Activated T-cell treated with anti-CD3 and anti-CD28 coated beads for 4 hours (primary cell): Measurements from ENCODE around the gene EXD2.
"Not testable (repeated sequence)": the region's sequence is repeated elsewhere in the genome, so short reads cannot be mapped to it uniquely, and the experiment has no call there.

Source experiments
- DNase-seq: peaks from one replicate; pipeline ENCODE4 v3.0.0-alpha.2; 2020

EXD2 gene

DNA sequence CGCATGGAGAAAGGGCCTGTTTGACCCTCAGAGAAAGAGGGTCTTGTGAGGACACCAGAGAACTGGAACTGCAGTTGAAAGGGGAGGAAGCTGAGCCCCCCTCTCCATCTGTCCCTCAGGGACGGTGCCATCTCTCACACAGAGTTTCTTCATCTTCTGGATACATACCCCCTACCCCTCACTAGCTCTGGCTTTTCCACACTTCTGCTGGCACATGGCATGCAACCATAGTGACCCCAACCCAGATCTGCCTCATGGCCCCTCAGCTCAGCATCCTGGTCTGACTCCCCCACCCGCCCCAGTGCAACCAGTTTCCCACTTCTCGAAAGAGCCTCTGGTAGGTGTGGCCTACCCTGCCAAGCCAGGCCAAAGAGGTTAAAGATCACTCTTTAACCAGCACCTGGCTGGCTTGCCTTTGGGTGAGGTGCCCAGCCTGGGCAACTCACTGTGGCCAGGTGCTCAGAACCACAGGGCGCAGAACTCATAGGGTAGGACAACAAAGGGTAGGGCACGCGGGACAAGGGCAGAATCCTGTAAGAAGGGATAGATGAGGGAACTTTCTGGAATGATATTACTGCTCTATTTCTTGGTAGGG, 94.5 kb downstream of the EXD2 start:
- DNase-seq = no peak

DNA sequence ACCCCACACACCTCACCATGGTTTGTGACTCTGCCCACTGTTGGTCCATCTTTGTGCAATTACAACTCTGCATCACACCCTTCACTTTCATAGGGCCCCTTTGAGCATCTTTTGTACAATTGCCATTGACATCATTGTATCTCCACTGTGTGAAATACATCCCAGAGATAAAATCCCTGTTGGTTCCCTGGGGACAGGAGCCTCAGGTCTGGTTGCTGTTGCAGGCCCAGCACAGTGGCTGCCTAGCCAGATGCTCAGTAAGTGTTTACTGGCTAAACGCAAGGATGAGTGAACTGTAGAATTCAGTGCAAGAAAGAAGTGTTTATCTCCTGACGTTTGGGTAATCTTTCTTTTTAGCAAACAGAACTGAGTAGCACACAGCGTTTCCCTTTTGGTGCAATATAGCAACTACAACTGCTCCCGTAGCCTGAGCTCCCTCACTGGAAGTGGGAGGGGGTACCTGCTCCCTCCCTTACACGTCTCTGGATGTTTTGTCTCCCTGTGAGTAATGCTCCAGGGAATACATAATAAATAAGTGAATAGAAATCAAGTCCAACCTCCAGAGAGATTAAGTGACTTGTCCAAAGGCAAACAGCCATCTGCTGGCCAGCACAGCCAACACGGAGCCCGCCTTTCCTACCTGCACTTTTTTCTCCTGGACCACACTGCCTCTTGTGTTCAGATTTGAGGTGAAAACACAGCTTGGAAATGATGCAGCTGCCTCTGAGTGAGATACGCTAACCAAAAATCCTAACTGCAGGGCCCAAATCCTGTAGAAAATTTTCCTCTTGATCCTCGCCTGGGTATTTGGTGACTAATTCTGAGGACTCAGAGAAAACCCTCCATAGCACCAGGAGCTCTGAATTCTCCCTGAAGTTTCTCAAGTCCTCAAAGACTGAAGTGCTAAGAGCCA, 96.1 kb downstream of the EXD2 start:
- DNase-seq = no peak

DNA sequence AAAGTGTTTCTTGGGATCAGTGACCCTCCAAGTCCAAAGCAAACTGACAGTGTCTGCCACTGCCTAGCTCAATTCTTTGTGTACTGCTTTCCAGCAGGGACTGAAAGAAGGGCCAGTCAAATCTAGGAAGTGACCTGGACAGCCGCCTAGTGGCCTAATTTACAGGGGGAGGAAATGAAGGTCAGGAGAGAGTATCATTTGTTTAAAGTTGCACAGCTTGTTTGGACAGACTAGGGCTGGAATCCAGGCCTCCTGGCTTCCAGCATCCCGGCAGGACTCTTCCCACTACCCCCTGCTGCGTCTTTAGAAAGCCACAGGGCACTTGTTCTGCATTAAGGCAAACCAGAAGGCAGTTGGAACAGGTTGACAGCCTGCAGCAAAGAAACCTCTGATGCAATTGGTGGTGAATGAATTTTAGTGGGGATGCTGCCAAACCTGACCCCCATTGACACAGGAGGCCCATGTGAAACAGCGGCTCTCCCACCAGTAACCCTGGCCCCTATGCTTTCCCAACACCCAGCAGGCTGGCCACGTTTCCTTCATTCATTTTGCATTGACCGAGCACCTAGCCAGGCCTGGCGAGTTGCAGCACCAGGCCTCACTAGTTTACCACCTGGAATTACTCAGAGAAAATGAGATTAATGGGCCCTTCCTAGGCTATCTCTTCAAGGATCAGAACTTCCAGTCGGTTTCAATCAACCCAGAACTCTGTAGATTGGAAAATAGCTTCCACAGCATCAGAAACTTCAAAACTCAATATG, 96.9 kb downstream of the EXD2 start:
- DNase-seq = no peak

DNA sequence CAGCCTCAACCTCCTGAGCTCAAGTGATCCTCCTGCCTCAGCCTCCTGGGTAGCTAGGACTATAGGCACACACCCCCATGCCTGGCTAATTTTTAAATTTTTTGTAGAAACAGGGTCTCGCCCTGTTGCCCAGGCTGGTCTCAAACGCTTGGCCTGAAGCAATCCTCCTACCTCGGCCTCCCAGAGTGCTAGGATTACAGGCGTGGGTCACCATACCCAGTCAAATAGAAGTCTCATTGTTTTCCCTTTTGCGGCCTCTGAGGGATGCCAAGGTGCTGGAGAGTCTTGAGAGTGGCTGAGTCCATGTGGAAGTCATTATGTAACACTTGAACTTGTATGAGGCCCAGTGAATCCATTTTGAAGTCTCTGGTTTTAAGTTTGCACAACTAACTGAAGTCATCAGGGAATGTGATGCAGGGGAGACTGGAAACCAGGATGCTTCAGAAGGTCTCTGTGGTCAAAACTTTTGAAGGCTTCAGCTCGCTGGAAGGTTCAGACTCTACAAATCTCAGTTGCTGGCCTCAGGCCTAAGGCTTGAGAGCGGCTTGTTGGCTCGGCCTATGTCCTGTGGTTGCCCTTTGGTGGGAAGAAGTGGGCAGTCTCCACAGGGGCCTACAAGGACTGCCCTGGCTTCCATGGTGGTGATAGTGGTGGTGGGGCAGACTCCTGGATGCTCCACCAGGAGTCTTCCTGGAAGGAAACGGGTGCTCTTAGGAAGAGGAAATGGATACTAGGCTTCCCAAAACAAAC, 97.8 kb downstream of the EXD2 start:
- no peak for DNase-seq

DNA sequence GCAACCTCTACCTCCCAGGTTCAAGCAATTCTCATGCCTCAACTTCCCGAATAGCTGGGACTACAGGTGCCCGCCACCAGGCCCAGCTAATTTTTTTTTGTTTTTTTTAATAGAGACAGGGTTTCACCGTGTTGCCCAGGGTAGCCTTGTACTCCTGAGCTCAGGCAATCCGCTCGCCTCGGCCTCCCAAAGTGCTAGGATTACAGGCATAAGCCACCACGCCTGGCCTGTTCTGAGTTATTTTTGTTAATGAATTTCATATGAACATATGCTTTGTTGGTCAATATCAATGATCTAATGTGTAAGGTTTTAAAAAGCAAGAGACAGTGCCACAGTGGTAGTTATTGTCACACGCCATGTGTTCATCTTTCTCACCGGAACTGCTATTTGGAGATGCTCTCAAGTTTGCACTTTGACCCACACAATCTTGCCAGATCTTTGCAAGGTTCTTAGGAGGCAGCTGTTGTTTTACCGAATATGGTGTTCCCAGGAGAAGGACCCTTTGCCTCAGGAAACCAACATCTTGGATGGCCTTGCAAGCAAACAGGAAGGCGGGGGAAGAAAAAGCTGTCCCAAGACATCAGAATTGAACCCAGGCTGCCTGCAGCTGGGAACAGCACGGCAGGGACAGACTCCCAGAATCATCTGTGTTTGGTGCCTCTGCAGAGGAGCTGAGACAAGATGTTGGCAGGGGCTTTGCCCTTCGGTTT, 98.7 kb downstream of the EXD2 start:
- no peak for DNase-seq

DNA sequence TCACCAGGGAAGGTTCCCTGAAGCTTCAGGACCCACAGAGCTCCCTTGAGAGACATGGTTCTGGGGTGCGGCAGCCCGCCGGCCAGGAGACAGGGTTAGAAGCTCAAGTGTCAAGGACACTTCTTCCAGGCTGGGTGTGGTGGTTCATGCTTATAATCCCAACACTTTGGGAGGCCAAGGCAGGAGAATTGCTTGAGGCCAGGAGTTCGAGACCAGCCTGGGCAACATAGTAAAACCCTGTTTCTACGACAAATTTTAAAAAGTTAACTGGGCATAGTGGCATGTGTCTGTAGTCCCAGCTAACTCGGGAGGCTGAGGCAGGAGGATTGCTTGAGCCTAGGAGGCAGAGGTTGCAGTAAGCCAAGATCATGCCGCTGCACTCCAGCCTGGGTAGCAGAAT, 99.6 kb downstream of the EXD2 start:
- not testable (repeated sequence) for DNase-seq

DNA sequence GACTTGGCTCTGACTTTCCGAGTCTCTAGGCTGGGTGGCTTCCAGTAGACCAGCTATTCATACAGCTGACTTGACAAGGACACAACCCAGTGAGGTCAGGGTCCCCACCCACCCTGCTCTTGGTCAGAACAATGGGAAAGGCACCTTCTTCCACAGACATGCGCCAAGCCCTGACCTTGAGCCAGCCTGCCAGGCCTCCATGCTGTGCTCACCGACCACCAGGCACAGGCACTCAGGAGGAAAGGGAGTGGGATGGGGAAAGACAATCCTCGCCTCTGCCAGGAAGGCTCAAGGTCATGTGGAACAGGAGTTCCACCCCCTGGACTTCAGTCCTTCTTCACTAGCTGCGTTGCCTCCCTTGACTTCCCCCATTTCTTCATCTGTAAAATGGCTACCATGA, 100.1 kb downstream of the EXD2 start:
- no peak for DNase-seq

DNA sequence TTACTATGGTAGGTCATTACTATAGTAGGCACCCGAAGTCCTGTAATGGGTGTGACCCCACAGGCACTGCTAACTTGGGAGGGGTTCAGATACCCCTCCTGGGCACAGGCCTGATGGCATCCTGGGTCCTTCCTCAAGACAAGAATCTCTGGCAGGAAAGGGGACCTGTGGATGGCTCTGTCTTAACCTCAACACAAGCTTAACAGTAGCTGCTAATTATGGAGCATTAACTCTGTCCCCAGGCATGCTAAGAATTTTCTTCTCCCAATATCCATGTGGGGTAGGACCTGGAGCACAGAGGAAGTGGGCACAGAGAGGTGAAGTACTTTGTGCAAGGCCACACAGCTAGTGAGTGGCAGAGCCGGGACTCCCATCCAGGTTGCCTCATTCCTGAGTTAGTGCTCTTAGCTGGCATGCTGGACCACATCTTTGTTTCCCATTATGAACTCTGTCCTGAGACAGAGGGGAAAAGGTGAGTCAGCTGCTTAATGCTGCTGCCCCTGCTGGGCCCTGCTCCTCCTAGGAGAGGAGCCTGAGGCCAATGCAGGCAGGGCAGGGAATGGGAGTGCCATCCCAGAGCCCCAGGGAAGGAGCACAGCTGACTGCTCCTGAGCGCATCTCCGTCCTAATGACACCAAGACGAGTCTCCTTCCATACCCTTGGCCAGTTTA, 100.7 kb downstream of the EXD2 start:
- DNase-seq = no peak
